ENCODE measurements around the gene PHC3.
"Not testable (repeated sequence)": the region's sequence is repeated elsewhere in the genome, so short reads cannot be mapped to it uniquely, and the experiment has no call there.

PHC3 gene

GRCh38 chr3:170137986-170138385 lies 43.5 kb downstream of the PHC3 start:
- peak; percentile 52 for DNase-seq (ENCODE audit: low read depth)
- no peak overlapping the region for H3K4me3 ChIP-seq (ENCODE audit: control insufficient read depth, low read depth, low read length)
- TF ChIP-seq CTCF (conservative IDR thresholded peaks at IDR 0.05; ENCODE audit: control insufficient read depth, insufficient read depth, low read depth, low read length): no peak

GRCh38 chr3:170132335-170132734 lies 49.2 kb downstream of the PHC3 start:
- no peak for TF ChIP-seq CTCF (conservative IDR thresholded peaks at IDR 0.05; ENCODE audit: control insufficient read depth, insufficient read depth, low read depth, low read length)
- H3K4me3 ChIP-seq (ENCODE audit: control insufficient read depth, low read depth, low read length): no peak overlapping the region
- peak; percentile 50 for DNase-seq (ENCODE audit: low read depth)

- DNase-seq (ENCODE audit: low read depth): no peak
- TF ChIP-seq CTCF (conservative IDR thresholded peaks at IDR 0.05; ENCODE audit: control insufficient read depth, insufficient read depth, low read depth, low read length): no peak
- no peak overlapping the region for H3K4me3 ChIP-seq (ENCODE audit: control insufficient read depth, low read depth, low read length)
Observed at GRCh38 chr3:170130532-170130931, 51.0 kb downstream of the PHC3 start.

- peak; percentile 64 for DNase-seq (ENCODE audit: low read depth)
- TF ChIP-seq CTCF (conservative IDR thresholded peaks at IDR 0.05; ENCODE audit: control insufficient read depth, insufficient read depth, low read depth, low read length): no peak
- no peak overlapping the region for H3K4me3 ChIP-seq (ENCODE audit: control insufficient read depth, low read depth, low read length)
Observed at GRCh38 chr3:170128977-170129431, 52.5 kb downstream of the PHC3 start.

- no peak overlapping the region for H3K4me3 ChIP-seq (ENCODE audit: control insufficient read depth, low read depth, low read length)
- DNase-seq (ENCODE audit: low read depth): no peak
- no peak for TF ChIP-seq CTCF (conservative IDR thresholded peaks at IDR 0.05; ENCODE audit: control insufficient read depth, insufficient read depth, low read depth, low read length)
Observed at GRCh38 chr3:170128259-170128976, 53.1 kb downstream of the PHC3 start.

- peak; percentile 11 for DNase-seq (ENCODE audit: low read depth)
- H3K4me3 ChIP-seq (ENCODE audit: control insufficient read depth, low read depth, low read length): no peak overlapping the region
- TF ChIP-seq CTCF (conservative IDR thresholded peaks at IDR 0.05; ENCODE audit: control insufficient read depth, insufficient read depth, low read depth, low read length): peak; percentile 40
Observed at GRCh38 chr3:170117134-170117533, 64.4 kb downstream of the PHC3 start.

GRCh38 chr3:170114165-170114564 lies 67.4 kb downstream of the PHC3 start:
- not testable (repeated sequence) for H3K4me3 ChIP-seq (ENCODE audit: control insufficient read depth, low read depth, low read length); DNase-seq (ENCODE audit: low read depth)
